HG02884 (cell line): ENCODE data around the gene GAS1.
A peak's percentile ranks its signal among the peaks of the same experiment; 100 is the strongest.

Experiments
- ATAC-seq: cut with Tn5 transposase; IDR thresholded peaks from one replicate; pipeline ENCODE4 v1.9.1; 2021; ENCODE audit warnings: mild to moderate bottlenecking, moderate library complexity; ENCODE audit not compliant: unreplicated experiment

The GAS1 gene, protein sequence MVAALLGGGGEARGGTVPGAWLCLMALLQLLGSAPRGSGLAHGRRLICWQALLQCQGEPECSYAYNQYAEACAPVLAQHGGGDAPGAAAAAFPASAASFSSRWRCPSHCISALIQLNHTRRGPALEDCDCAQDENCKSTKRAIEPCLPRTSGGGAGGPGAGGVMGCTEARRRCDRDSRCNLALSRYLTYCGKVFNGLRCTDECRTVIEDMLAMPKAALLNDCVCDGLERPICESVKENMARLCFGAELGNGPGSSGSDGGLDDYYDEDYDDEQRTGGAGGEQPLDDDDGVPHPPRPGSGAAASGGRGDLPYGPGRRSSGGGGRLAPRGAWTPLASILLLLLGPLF

DNA sequence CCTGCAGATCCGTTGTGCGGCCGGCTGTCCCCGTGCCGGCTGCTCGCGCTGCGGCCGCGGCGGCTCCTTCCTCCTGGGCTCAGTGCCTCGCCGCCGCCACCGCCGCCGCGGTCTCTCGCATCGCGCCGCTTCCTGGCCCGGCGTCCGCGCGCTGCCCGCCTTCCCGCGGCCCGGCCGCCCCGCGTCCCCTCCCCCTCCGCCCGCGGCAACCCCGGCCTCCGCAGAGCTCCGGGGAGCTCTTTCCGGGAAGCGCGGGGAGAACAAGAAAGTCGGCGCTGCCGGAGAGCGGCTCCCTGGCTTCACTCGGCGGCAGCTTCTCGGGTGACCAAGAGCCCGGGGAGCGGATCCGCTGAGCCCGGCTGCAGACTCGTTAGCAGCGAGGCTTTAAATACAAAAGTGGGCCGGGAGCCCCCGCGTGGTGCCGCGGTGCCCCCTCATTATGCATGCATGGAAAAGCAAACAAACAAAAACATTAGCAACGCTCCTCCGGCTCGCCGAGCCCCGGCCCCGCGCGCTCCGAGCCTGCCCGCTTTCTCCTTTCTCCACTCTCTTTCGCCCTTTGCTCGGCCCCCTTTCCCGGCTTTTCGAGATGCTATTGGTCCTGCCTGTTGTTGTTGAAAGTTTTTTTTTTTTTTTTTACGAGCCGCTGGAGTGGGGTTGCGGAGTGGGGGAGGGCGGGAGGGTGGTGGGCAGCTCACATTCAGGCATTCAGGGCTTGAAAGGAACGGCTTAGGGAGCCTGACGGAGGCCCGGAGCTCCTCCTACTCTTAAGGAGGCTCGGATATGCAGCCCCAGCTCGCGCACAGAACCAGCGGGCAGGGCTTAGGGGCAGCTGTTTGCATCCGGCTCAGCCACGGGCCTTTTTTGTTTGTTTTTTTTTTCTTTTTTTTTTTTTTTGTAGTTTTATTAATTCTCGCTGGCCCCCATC lies at the start of gene GAS1:
Gene GAS1, minus strand, starts transcription at position 361 of the 928 bp plus-strand sequence. CDS start 727 bp downstream, outside the sequence.
- ATAC-seq: peak; percentile 46

DNA sequence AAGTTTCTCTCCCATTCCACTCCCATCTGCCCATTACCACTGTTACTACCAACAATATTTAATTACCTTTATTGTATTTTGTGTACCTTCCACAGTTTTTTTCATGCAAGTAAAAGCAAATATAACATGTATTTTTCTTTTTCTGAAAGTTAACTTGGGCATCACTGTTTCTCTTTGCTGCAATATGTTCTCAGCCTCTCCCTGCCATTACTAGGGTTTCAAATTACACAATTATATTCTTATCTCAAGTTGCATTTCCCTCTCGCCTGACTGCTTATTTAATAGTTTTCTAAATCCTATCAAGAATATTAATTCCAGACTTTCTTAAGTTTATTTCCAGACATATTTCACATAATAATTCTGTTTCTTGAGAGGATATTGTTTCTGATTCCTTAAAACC lies 46.9 kb upstream of the GAS1 start:
- ATAC-seq: no peak

DNA sequence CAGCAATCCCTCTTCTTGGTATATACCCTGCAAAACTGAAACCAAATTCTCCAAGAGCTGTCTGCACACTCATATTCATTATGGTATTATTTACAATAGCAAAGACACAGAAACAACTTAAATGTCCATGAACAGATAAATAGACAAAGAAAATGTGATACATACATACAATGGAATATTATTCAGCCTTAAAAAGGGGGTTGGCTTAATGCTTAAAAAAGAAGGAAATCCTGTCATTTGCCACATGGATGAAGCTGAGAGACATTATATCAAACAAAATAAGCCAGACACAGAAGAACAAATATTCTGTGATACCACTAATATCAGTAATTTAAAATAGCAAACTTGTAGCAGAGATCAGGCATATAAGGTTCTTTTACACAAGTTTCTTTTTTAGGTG lies 46.5 kb upstream of the GAS1 start:
- no peak for ATAC-seq

DNA sequence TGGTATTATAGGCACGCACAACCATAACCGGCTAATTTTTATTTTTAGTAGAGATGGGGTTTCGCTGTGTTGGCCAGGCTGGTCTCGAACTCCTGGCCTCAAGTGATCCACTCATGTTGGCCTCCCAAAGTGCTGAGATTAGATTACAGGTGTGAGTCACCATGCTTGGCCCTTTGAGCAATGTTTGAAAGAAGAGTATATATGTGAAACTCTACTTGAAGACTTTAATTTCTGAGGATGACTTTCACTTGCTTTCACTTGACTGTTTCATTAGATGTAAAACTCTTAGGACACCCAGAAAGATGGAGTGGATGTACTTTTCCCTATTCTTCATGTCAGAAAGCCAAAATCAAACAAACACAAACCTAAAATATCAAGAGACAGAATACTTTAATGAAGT lies 43.8 kb upstream of the GAS1 start:
- ATAC-seq: no peak

DNA sequence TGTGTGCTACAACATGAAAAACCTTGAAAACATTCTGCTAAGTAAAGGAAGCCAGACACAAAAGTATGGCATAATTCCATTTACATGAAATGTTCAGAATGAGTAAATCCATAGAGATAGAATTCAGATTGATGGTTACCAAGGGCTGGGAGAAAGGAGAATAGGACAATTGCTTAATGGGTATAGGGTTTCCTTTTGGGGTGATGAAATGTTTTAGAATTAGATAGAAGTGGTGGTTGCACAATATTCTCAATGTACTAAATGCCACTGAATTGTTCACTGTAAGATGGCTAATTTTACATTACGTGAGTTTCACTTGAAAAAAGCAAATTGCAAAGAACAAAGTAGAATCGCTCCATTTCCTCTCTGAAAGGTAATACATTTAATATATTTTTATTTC lies 43.0 kb upstream of the GAS1 start:
- no peak for ATAC-seq

DNA sequence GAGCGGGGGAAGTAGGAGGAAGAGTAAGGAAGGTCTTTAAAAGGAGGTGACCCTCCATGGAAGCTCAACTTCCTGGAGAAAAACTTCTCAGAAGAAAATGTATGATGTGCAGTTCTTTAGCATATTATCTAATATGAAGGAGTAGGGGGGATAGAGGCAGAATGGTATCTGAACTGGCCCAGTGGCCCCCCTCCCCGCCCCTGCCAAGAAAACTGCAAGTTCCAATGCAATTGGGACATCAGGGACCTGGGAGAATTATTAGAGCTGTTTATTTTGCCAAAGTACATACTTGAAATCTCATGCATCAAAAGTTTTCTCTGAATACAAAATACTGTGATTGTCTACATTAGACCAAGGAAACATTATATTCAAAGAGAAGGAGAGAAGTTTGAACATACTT lies 40.6 kb upstream of the GAS1 start:
- ATAC-seq: no peak

DNA sequence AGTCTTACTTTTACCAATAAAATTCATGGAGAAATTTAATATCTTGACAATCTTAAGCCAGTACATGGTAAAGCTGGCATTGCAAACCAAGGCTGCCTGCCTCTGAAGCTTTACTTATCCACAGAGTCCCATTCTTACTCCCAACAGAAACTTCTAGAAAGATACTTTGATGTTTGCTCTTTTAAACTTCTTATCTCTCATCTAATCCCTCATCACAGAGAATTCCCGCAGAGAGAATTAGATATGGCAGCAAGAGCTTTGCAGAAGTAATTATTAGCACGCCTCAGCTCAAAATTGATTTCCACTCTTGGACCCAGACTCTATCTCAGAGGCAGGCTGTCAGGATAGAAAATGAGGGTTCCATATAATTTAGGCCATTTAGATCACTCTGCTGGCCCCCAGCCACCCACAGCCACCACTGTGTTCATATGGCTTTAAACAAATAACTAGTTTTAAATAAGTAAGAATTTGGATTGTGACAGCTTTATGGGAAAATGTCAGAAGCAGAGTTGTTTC lies 37.9 kb upstream of the GAS1 start:
- no peak for ATAC-seq

DNA sequence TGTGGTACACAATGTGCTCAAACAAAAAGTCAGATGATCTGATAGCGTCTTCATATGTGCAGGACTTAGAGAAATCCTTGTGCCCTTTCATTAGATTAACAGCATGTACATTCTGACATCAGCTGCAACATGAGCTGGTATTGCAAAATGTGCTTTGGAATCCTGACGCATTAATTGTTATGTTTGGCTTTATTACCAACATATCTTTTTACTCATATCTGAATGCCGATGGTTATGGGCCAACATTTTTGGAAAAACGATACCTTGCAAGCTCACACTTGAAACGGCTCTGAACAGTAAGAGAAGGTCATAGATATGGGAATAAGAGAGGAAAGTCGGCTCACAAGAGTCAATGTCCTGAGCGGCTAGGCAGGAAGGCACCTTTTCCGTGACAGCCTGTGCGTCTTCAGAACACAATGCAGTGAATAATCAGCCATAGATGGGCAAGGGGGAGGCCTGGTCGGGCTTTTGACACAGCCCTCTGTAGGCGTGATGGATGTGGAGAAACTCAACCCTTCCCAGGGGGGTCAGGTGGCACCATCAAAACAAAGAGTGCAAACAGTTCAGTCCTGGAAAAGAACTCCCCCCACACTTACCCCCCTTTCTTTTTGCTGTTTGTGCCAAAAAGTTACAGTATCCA lies 36.4 kb upstream of the GAS1 start:
- ATAC-seq: no peak

DNA sequence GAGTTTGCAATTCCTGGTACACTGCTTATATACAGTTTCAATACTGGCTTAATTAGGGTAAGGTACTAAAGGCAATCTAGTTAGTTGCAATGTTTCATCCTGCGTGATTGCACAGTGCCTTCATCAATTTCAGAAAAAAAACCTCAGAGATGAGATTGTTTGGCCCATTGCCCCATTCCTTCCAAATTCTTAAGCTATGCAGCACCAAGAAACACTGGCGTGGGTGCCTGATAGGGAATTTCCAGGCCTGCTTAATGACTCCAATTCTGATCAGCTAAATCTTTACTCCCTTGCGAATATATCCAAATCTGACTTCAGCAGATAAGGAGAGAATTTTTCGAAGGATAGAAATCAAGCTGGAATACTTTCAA lies 35.9 kb upstream of the GAS1 start:
- no peak for ATAC-seq

DNA sequence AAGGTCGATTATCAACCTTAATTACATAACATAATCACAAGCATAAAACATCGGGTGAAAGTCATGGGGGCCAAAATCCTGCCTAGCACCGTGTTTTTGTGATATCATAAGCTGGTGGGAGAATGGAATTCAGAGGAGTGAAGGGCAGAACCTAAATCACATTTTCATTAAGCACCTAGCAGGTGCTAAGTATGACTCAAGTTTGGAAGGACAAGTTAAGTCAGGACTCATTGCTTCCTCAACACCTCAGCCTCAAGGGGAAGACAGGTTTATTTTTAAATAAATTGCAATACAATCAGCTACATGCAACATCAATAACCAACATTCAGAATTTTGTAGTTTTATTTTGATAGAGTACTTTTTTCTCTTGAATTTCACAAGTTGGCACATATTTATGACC lies 33.5 kb upstream of the GAS1 start:
- no peak for ATAC-seq

DNA sequence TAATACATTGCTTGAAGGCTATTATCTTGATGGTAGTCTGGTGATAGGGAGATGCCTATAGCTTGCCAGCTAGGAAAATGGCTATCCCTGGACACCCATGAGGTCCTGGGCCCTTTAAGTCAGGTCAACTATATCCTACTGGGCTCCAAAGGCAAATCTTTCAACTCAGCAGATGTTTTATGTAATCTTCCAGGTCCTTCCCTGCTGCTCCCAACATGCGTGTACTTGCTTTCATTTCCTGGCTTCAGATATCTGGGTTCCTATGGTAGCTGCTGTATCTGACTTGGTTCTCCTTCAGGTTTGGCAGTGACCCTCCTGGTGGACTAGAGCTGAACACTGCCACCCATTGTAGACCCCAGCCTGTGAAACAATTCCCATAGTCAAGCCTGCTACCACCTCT lies 32.4 kb upstream of the GAS1 start:
- no peak for ATAC-seq

DNA sequence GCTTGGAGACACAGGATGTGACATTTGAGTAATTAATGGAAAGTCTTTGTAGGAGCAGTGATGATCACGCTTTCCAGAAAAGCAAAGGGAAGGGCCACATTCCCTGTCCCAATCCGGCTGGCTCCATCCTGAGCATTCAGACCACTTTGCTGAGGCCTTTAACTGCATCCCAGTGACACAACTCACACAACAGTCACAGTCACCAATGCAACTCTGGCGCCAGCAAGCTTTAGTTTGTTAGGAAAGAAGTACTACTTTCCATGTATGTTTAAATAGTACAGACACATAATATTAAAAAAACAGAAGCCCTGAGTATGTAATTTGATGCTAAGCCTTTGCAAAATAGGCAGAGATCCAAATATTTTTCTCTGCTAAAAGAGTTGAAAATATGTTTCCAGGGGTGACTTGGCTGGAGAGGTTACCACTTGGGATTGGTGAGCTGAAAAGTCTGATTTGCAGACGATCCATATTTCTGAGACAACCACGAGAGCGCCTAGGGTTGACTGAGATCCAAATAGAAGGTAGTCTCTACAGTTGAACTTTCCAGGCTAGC lies 31.7 kb upstream of the GAS1 start:
- no peak for ATAC-seq

DNA sequence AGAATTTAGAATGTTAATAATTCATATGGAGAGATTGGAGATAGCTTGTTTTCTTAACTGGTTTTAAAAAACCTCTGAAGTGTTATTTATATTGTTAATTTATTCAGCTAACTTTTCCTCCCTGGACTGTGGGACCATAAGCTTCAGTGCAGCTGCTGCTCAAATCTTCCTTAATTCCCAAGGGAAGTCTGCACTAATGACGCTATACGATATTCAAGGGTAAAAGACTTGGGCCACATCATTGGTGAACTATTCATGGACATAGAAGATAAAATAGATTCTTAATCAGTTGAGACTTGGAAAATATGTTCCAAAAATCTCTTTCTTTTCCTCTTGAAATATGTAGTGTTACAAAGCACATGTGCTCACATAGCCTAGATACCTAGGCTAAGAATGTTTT lies 31.1 kb upstream of the GAS1 start:
- no peak for ATAC-seq

DNA sequence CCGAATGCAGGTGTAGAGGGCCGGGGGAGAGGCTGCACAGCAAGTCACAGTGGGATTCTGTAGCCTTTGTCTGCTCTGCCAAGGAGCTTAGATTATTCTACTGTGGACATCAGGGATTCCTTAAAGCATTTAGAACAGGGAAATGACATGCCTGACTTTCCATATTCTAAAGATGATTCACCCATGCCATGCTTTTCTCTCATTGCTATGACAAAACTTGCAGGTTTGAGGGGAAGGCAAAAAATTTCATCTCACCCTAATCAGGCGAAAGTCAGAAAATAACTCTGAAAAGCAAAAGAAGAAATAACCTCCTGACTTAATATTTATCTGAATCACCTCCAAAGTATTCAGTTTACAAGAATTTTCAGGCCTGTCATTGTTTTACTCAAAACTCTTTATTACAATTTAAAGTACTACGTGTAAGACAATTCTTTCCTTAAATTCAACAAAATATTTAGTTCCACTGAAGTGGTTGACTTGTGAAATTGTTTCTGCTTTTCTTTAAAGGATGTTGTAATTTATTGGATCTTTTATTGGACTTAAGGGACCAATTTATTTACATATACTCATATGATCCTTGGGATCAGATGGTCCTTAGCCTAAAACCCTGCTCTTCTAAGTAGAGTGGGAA lies 30.0 kb upstream of the GAS1 start:
- ATAC-seq: no peak

DNA sequence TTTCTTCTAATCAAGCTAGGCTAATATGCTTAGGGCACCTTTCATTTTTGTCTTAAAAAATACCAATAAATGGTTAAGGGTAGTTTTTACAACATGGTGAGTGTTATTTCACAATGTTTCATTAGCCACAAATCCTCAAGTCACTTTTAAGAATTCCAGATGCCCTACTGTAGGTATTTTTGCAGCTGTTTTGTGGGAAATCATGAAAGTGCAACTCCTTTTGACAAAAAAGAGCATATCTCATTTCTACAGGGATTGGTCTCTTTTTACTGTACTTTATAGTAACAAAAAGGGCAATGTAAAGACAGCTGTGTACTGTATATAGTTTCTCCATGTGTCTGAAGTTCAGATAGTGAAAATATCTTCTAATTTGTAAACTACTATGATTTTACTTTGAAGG lies 28.3 kb upstream of the GAS1 start:
- no peak for ATAC-seq

DNA sequence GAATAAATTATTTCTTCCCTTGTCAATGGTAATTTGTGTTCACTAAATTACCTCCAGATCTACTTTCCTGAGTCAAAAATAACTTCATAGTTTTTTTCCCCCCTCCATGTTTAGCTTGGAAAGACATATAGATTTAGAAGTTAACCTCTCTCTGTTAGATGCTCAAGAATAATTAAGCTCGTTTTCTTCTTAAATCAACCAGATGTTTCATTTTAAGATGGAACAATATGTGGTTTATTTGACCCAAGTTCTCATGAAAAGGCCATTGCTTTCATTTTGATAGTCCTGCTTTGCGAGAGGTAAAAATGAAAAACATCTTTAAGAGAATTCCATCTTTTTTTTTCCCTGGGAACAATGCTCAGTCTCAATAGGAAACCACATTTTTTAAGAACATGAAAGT lies 27.7 kb upstream of the GAS1 start:
- no peak for ATAC-seq

DNA sequence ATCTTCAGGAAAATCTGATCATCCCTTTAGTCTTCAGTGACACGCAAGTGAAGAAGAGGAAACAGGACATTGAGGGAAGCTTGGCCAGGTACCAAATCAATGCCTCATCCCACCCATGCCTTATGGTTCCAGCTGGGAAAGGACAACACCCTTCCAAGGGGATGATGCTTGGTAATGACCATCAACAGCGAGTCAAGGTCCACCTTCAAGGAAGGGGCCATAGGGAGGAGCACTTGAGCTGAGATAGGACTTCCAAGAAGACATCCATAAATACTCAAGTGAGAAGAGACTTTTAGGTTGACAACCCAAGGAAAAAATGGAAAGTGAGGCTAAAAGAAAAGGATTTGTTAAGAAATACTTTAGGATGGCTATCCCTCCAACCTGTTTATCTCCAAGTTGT lies 27.1 kb upstream of the GAS1 start:
- ATAC-seq: no peak

DNA sequence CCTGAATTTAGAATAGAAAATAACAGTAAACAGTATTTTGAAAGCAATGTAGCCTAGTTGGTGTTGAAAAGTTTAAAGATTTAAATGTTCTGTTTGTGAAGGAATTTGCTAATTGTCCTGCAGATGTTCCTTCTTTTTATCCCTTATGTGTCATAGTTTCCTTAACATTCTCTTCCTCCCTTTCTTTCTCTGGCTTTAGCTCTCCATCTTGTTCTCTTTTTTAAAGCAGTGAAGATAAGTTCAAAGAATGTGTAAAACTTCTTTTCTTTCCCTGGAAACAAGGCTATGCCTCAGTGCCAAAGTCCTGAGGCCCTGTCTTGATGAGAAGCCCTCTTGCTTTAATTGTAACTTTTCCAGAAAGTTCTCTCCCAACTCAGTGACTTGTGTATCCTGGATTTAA lies 24.4 kb upstream of the GAS1 start:
- ATAC-seq: no peak

DNA sequence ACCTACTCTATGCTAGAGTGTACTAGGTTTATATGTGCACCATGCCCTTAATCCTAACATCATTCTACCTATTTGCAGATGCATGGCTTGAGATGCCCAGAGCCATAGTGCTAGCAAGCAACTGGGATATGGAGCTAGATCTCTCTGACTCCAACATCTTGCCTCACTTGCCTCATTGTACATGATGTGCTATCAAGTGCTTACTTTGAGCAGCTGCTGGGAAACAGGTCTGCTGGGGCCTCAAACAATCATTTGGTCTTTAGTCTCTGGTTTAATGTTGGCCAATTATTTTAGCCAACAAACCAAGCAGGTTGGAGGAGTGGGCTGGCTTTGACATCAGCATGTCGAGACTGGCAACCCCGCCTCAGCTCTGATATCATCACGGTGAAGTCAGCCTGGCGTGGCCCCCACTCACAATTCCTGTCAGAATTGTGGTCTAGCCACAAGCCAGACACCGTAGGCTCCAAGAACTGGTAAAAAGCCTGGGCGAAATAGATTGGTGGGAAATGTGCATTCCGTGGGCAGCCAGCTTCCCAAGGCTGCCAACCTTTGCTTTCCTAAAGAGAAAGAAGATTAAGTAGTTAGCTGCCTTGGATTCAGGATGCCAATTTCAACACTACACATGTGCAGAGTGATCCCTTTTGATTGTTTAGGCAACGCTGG lies 21.1 kb upstream of the GAS1 start:
- ATAC-seq: no peak

DNA sequence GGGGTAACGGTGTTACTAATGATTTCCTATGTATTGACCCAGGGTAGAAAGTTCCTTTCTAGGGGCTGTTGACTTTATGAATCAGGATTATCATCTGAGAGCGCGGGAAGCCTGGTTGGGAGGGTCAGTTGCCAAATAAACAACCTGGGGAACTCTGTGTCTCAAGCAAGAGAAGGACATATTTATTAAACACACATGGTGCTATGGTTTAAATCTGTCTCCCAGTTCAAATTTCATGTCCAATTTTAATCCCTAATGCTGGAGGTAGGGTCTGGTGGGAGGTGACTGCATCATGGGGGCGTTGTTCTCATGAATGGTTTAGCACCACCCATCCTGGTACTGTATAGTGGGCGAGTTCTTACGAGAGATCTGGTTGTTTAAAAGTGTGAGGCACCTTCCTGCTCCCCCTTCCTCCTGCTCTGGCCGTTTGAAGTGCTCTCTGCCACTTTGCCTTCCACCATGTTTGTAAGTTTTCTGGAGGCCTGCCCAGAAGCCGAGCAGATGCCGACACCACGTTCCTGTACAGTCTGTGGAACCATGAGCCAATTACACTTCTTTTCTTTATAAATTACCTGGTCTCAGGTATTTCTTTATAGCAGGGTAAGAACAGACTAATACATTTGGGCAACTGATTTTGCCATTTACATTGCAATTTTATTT lies 19.7 kb upstream of the GAS1 start:
- ATAC-seq: no peak
